H1 (cell line): ENCODE data around the gene CD160. TPM values are rescaled to one million over a fixed set of nuclear protein-coding genes. Genes with fewer than 3 reads are reported as not detected.
"Not testable (repeated sequence)": the region's sequence is repeated elsewhere in the genome, so short reads cannot be mapped to it uniquely, and the experiment has no call there.

Source experiments
- CTCF ChIA-PET: fragments of 300-600 bp; sonication (Branson Sonifier 250); formaldehyde crosslinking; loops from one replicate; lab custom pipeline; 2021; ENCODE audit not compliant: partially characterized antibody; lab: Charles Lee
- POLR2A ChIA-PET: fragments of 300-600 bp; sonication (Branson Sonifier 250); formaldehyde crosslinking; loops from one replicate; lab custom pipeline; 2021; ENCODE audit warnings: inconsistent platforms; ENCODE audit not compliant: partially characterized antibody; lab: Charles Lee
- DNase-seq, 2 experiments: peaks; one replicate each; pipeline versions ENCODE4 v3.0.0 to v3.0.0-alpha.2; 2010 to 2022; ENCODE audit warnings: low spot score in 2 of 2, low read depth in 1 of 2, mixed read lengths in 1 of 2
- FAIRE-seq: peaks from 2 replicates; lab custom pipeline; 2011; peaks lifted over from hg19 to GRCh38; lab: Jason Lieb, UNC
- H2AFZ ChIP-seq: 2 replicates; pipeline ENCODE4 v1.8.1; 2012; ENCODE audit warnings: low read length, inconsistent platforms
- H2AK5ac ChIP-seq: 2 replicates; pipeline ENCODE4 v1.6.1; 2013; ENCODE audit warnings: low read depth, low read length
- H2BK120ac ChIP-seq: replicated peaks from 2 replicates; pipeline ENCODE3; 2013; ENCODE audit warnings: low read depth, low read length, inconsistent platforms
- H2BK12ac ChIP-seq: 2 replicates; pipeline ENCODE4 v1.6.1; 2013; ENCODE audit warnings: low read depth, low read length
- H2BK15ac ChIP-seq: 2 replicates; pipeline ENCODE4 v1.6.1; 2013; ENCODE audit warnings: low read length
- H2BK20ac ChIP-seq: 2 replicates; pipeline ENCODE4 v1.6.1; 2013; ENCODE audit warnings: low read length
- H2BK5ac ChIP-seq: 2 replicates; pipeline ENCODE4 v1.6.1; 2013; ENCODE audit warnings: low read depth, low read length
- H3K14ac ChIP-seq: 2 replicates; pipeline ENCODE4 v1.6.1; 2013; ENCODE audit warnings: inconsistent platforms; ENCODE audit not compliant: insufficient read length
- H3K18ac ChIP-seq: 2 replicates; pipeline ENCODE4 v1.6.1; 2013; ENCODE audit warnings: low read length; ENCODE audit errors: extremely low read depth
- H3K23ac ChIP-seq: 2 replicates; pipeline ENCODE4 v1.6.1; 2013; ENCODE audit warnings: inconsistent platforms; ENCODE audit not compliant: insufficient read length
- H3K23me2 ChIP-seq: 2 replicates; pipeline ENCODE4 v1.6.1; 2013; ENCODE audit warnings: low read depth, low read length
- H3K27ac ChIP-seq: 2 replicates; pipeline ENCODE4 v1.6.1; 2011; ENCODE audit warnings: low read depth, low read length, inconsistent platforms
- H3K27me3 ChIP-seq, 4 experiments: replicated peaks in 1 of 4; 1 replicate in 1 of 4; 2 replicates in 3 of 4; pipeline versions ENCODE4 v1.6.1 to v1.8.1; 2011 to 2013; ENCODE audit warnings: low read length in 3 of 4, mild to moderate bottlenecking in 3 of 4, inconsistent platforms in 2 of 4, mixed read lengths in 2 of 4, moderate library complexity in 1 of 4; ENCODE audit not compliant: control insufficient read depth in 3 of 4, insufficient read depth in 3 of 4; ENCODE audit errors: extremely low read depth in 1 of 4
- H3K36me3 ChIP-seq, 4 experiments: 2 replicates each; pipeline versions ENCODE4 v1.6.1 to v1.8.1; 2011 to 2013; ENCODE audit warnings: mild to moderate bottlenecking in 4 of 4, low read length in 3 of 4, moderate library complexity in 2 of 4, control low read depth in 1 of 4, inconsistent platforms in 1 of 4; ENCODE audit not compliant: insufficient read depth in 4 of 4, control insufficient read depth in 2 of 4
- H3K4ac ChIP-seq: replicated peaks from 2 replicates; pipeline ENCODE3; 2013; ENCODE audit warnings: low read length, low read depth, mixed read lengths, inconsistent platforms; ENCODE audit not compliant: insufficient read length
- H3K4me1 ChIP-seq, 4 experiments: replicated peaks in 1 of 4; 1 replicate in 1 of 4; 2 replicates in 3 of 4; pipeline versions ENCODE4 v1.6.1 to v1.8.1; 2011 to 2013; ENCODE audit warnings: low read length in 3 of 4, inconsistent platforms in 2 of 4, mixed read lengths in 1 of 4; ENCODE audit not compliant: insufficient read depth in 4 of 4, control insufficient read depth in 3 of 4
- H3K4me2 ChIP-seq, 2 experiments: 2 replicates each; pipeline versions ENCODE4 v1.6.1 to v1.8.1; 2011 to 2013; ENCODE audit warnings: low read depth in 2 of 2, low read length in 2 of 2, control low read depth in 1 of 2, inconsistent platforms in 1 of 2, mild to moderate bottlenecking in 1 of 2; ENCODE audit not compliant: insufficient read depth in 1 of 2
- H3K4me3 ChIP-seq, 4 experiments: fragments of 200-600, 300-600 bp in 1 of 4; sonication (generic), shearing (Covaris generic), sonication (Bioruptor Twin) in 1 of 4; 2 replicates each; pipeline versions ENCODE4 v1.5.1 to v1.8.1; 2011 to 2016; ENCODE audit warnings: low read length in 4 of 4, low read depth in 3 of 4, control low read depth in 2 of 4, inconsistent platforms in 2 of 4, mild to moderate bottlenecking in 2 of 4, mixed read lengths in 1 of 4, moderate library complexity in 1 of 4; ENCODE audit not compliant: insufficient read depth in 2 of 4; ENCODE audit errors: extremely low read depth in 1 of 4
- H3K56ac ChIP-seq: replicated peaks from 2 replicates; pipeline ENCODE3; 2013; ENCODE audit warnings: low read depth, mild to moderate bottlenecking, mixed read lengths, low read length, inconsistent platforms; ENCODE audit not compliant: insufficient read length
- H3K79me1 ChIP-seq: 2 replicates; pipeline ENCODE4 v1.6.1; 2013; ENCODE audit warnings: low read depth, low read length, control low read depth
- H3K79me2 ChIP-seq, 2 experiments: 2 replicates each; pipeline versions ENCODE4 v1.6.1 to v1.8.1; 2012 to 2013; ENCODE audit warnings: low read length in 2 of 2, mild to moderate bottlenecking in 2 of 2, inconsistent platforms in 1 of 2; ENCODE audit not compliant: insufficient read depth in 2 of 2, control insufficient read depth in 1 of 2
- H3K9ac ChIP-seq, 4 experiments: replicated peaks in 1 of 4; 1 replicate in 1 of 4; 2 replicates in 3 of 4; pipeline versions ENCODE4 v1.6.1 to v1.8.1; 2011 to 2013; ENCODE audit warnings: low read depth in 3 of 4, low read length in 3 of 4, control low read depth in 2 of 4, mild to moderate bottlenecking in 2 of 4, moderate library complexity in 2 of 4, inconsistent platforms in 1 of 4; ENCODE audit errors: extremely low read depth in 1 of 4
- H3K9me3 ChIP-seq, 2 experiments: 2 replicates each; pipeline versions ENCODE4 v1.6.1 to v1.8.1; 2012 to 2013; ENCODE audit warnings: mild to moderate bottlenecking in 2 of 2, moderate library complexity in 2 of 2, control low read depth in 1 of 2, inconsistent platforms in 1 of 2, low read depth in 1 of 2, low read length in 1 of 2, mixed read lengths in 1 of 2; ENCODE audit not compliant: insufficient read depth in 2 of 2
- H4K20me1 ChIP-seq, 2 experiments: replicated peaks in 1 of 2; 2 replicates each; pipeline versions ENCODE3 to v1.8.1; 2011 to 2013; ENCODE audit warnings: inconsistent platforms in 2 of 2, low read length in 2 of 2, mild to moderate bottlenecking in 1 of 2; ENCODE audit not compliant: insufficient read depth in 2 of 2, control insufficient read depth in 1 of 2
- H4K5ac ChIP-seq: 2 replicates; pipeline ENCODE4 v1.6.1; 2013; ENCODE audit warnings: low read length, low read depth, mixed read lengths, inconsistent platforms; ENCODE audit not compliant: insufficient read length
- H4K8ac ChIP-seq: 2 replicates; pipeline ENCODE4 v1.8.0; 2013; ENCODE audit warnings: mild to moderate bottlenecking, moderate library complexity, low read length, inconsistent platforms; ENCODE audit not compliant: insufficient read depth; ENCODE audit errors: extremely low read depth
- H4K91ac ChIP-seq: replicated peaks from 2 replicates; pipeline ENCODE3; 2013; ENCODE audit warnings: low read length, mixed read lengths, inconsistent platforms; ENCODE audit not compliant: insufficient read length
- WGBS, 2 experiments: shearing (Covaris generic) in 1 of 2; methylation state at CpG; one replicate each; pipeline versions ENCODE4 v1.1.6 to v1.1.7; 2013 to 2015; ENCODE audit warnings: low lambda C conversion rate in 2 of 2, mixed read lengths in 2 of 2, inconsistent platforms in 1 of 2, low coverage in 1 of 2, missing lambda C conversion rate in 1 of 2; ENCODE audit not compliant: insufficient replicate concordance in 2 of 2, insufficient coverage in 1 of 2, insufficient read length in 1 of 2; ENCODE audit errors: extremely low coverage in 1 of 2, missing lambda C conversion rate in 1 of 2; 5-methylcytosine and 5-hydroxymethylcytosine counted together
- polyA plus RNA-seq, 7 experiments: library from polyadenylated mRNA; depleted of rRNA in 3 of 7; stranded (reverse) in 5 of 7; unstranded in 2 of 7; fragments of >200 nt in 5 of 7; fragments of 200-250 nt in 2 of 7; gene quantifications; 1 replicate in 5 of 7; 2 replicates in 1 of 7; 4 replicates in 1 of 7; pipeline versions ENCODE4 v1.2.1 to v1.2.3, GENCODE V29; 2011 to 2013; ENCODE audit warnings: missing spikeins in 2 of 7, mixed read lengths in 2 of 7
- total RNA-seq: library from RNA; stranded (reverse); fragmentation: NEBNext Ultra II Directional; extraction: Animal tissue kit (Norgen Biotek cat#: 25700); gene quantifications from 2 replicates; pipeline ENCODE4 v1.2.1, GENCODE V29; 2021

The CD160 gene
- total and polyA plus RNA-seq, 2 of the 8 experiments (the other 6 are each of a cell fraction or from before 2014, with no cell fraction given) = not detected

GRCh38 chr1:145762001-145762400 is 42.7 kb downstream of the CD160 start:
- H3K4me2 ChIP-seq, H3K14ac ChIP-seq, H2BK12ac ChIP-seq, H3K4ac ChIP-seq, H2AFZ ChIP-seq, DNase-seq, H4K8ac ChIP-seq, H4K5ac ChIP-seq, H3K23me2 ChIP-seq, H2BK5ac ChIP-seq, H3K4me1 ChIP-seq, H3K79me1 ChIP-seq, H2BK120ac ChIP-seq, H3K56ac ChIP-seq, POLR2A ChIA-PET, H3K27ac ChIP-seq, H2BK15ac ChIP-seq, H2BK20ac ChIP-seq, CTCF ChIA-PET, H3K9ac ChIP-seq, H3K79me2 ChIP-seq, FAIRE-seq, H3K4me3 ChIP-seq, H4K20me1 ChIP-seq, H3K23ac ChIP-seq, H3K27me3 ChIP-seq, H3K18ac ChIP-seq, H2AK5ac ChIP-seq, H4K91ac ChIP-seq: not testable (repeated sequence)
- Histone ChIP-seq H3K9me3 (peaks cover 5 to 32% of the 10 kb centered on the region in 2 experiments; a peak in 2 of 4 replicates), H3K36me3 (peaks cover 0 to 21% (median 3%) of the 10 kb centered on the region in 4 experiments; a peak in 3 of 8 replicates)
- 93% methylated on average over 2 of the region's 2 CpGs; no CpG with 5 or more reads in 1 of the 2 experiments for WGBS, 2 experiments
